Retinal pigment epithelial cell (primary cell): ENCODE results near the gene C16orf87.

Experiments
- DNase-seq: peaks from one replicate; pipeline ENCODE4 v3.0.0-alpha.2; 2010; ENCODE audit warnings: low read depth
- H3K4me3 ChIP-seq: 2 replicates; pipeline ENCODE4 v1.5.1; 2011; ENCODE audit warnings: mild to moderate bottlenecking, low read length, control low read depth, moderate library complexity
- CTCF ChIP-seq: conservative IDR thresholded peaks from 2 replicates; pipeline ENCODE4 v1.5.1; 2011; ENCODE audit warnings: low read depth, low read length, control low read depth, inconsistent platforms

C16orf87 gene

GRCh38 chr16:46843898-46844642, 13.1 kb upstream of the C16orf87 start:
- H3K4me3 ChIP-seq = no peak overlapping the region
- TF ChIP-seq CTCF = no peak
- no peak for DNase-seq

GRCh38 chr16:46842192-46842895, 11.4 kb upstream of the C16orf87 start:
- no peak overlapping the region for H3K4me3 ChIP-seq
- no peak for DNase-seq
- TF ChIP-seq CTCF = no peak

- no peak for TF ChIP-seq CTCF
- no peak for DNase-seq
- no peak overlapping the region for H3K4me3 ChIP-seq
These were observed 9.0 kb upstream of the C16orf87 start for GRCh38 chr16:46839986-46840443.

GRCh38 chr16:46836534-46837530, 5.9 kb upstream of the C16orf87 start:
- H3K4me3 ChIP-seq = no peak overlapping the region
- TF ChIP-seq CTCF = no peak

GRCh38 chr16:46833460-46833800, 2.5 kb upstream of the C16orf87 start:
- TF ChIP-seq CTCF = no peak
- DNase-seq = no peak
- no peak overlapping the region for H3K4me3 ChIP-seq

More at GRCh38 chr16:46836534-46837530, 5.9 kb upstream of the C16orf87 start:
- no peak for DNase-seq

- TF ChIP-seq CTCF = no peak
- no peak for DNase-seq
These were observed 1.9 kb upstream of the C16orf87 start for GRCh38 chr16:46832757-46833459.

More at GRCh38 chr16:46832757-46833459, 1.9 kb upstream of the C16orf87 start:
- no peak overlapping the region for H3K4me3 ChIP-seq
